EH (cell line): ENCODE data around the gene CD53.
"Not testable (repeated sequence)": the region's sequence is repeated elsewhere in the genome, so short reads cannot be mapped to it uniquely, and the experiment has no call there.

Experiments
- DNase-seq: peaks from one replicate; pipeline ENCODE4 v3.0.0-alpha.2; 2015; ENCODE audit warnings: low read depth

Gene CD53

GRCh38 chr1:110916669-110917306 is 43.8 kb downstream of the CD53 start:
- DNase-seq, result peak; percentile 52

GRCh38 chr1:110918016-110918415 is 45.1 kb downstream of the CD53 start:
- DNase-seq, result no peak

- no peak for DNase-seq
Observed at GRCh38 chr1:110921953-110922352, 49.0 kb downstream of the CD53 start.

- peak; percentile 3 for DNase-seq
Observed at GRCh38 chr1:110927484-110928075, 54.6 kb downstream of the CD53 start.

- DNase-seq, result no peak
Observed at GRCh38 chr1:110928191-110928590, 55.2 kb downstream of the CD53 start.

- no peak for DNase-seq
Observed at GRCh38 chr1:110928904-110929303, 56.0 kb downstream of the CD53 start.

GRCh38 chr1:110931097-110931496 is 58.1 kb downstream of the CD53 start:
- not testable (repeated sequence) for DNase-seq

GRCh38 chr1:110936567-110936966 is 63.6 kb downstream of the CD53 start:
- no peak for DNase-seq

GRCh38 chr1:110944806-110945205 is 71.9 kb downstream of the CD53 start:
- DNase-seq, result no peak

- DNase-seq, result peak; percentile 2
Observed at GRCh38 chr1:110945626-110946025, 72.7 kb downstream of the CD53 start.

- DNase-seq, result peak; percentile 53
Observed at GRCh38 chr1:110948038-110948810, 75.3 kb downstream of the CD53 start.
